HEK293 (cell line): Measurements from ENCODE around the gene JADE3.

Experiments
- CTCF ChIA-PET: fragments of 350-600 bp; formaldehyde crosslinking; extraction: SDS; loops from one replicate; lab custom pipeline; 2021; ENCODE audit warnings: antibody characterized with exemption; lab: Yijun Ruan, JAX
- POLR2A ChIA-PET: fragments of 300-600 bp; formaldehyde crosslinking; extraction: SDS; loops from one replicate; lab custom pipeline; 2020; ENCODE audit warnings: antibody characterized with exemption, inconsistent platforms; lab: Yijun Ruan, JAX
- H3K27ac ChIP-seq: fragments of 200-500 bp; sonication (Bioruptor generic); 2 replicates; pipeline ENCODE4 v1.5.1; 2014; ENCODE audit warnings: low read depth, low read length, control low read depth, inconsistent platforms; ENCODE audit errors: extremely low read depth
- H3K36me3 ChIP-seq, 2 experiments: fragments of 200-500 bp in 1 of 2; sonication (Bioruptor generic) in 1 of 2; 1 replicate in 1 of 2; 2 replicates in 1 of 2; pipeline ENCODE4 v1.5.1; 2014 to 2017; ENCODE audit warnings: inconsistent platforms in 2 of 2, low read length in 2 of 2; ENCODE audit not compliant: control insufficient read depth in 2 of 2, insufficient read depth in 1 of 2
- H3K4me1 ChIP-seq: fragments of 200-500 bp; sonication (Bioruptor generic); 2 replicates; pipeline ENCODE4 v1.5.1; 2014; ENCODE audit warnings: mild to moderate bottlenecking, low read length, inconsistent platforms; ENCODE audit not compliant: control insufficient read depth, insufficient read depth
- H3K4me3 ChIP-seq: 2 replicates; pipeline ENCODE4 v1.5.1; 2011; ENCODE audit warnings: low read depth, mild to moderate bottlenecking, control low read depth, low read length, moderate library complexity
- H3K9me3 ChIP-seq: fragments of 200-500 bp; sonication (Bioruptor generic); 2 replicates; pipeline ENCODE4 v1.5.1; 2014; ENCODE audit warnings: low read depth, low read length, inconsistent platforms; ENCODE audit not compliant: control insufficient read depth, insufficient read depth
- EGR2 ChIP-seq: fragments of 450-650 bp; formaldehyde crosslinking; IDR thresholded peaks from 2 replicates; pipeline ENCODE4 v1.5.1; 2016; ENCODE audit warnings: low read depth, missing biosample characterization, missing genetic modification characterization
- KLF1 ChIP-seq: fragments of 450-650 bp; formaldehyde crosslinking; IDR thresholded peaks from 2 replicates; pipeline ENCODE4 v1.5.1; 2016; ENCODE audit warnings: missing biosample characterization, missing genetic modification characterization
- KLF7 ChIP-seq: fragments of 450-650 bp; formaldehyde crosslinking; IDR thresholded peaks from 2 replicates; pipeline ENCODE4 v1.5.1; 2016; ENCODE audit warnings: missing biosample characterization, missing genetic modification characterization, borderline replicate concordance
- KLF8 ChIP-seq: fragments of 450-650 bp; formaldehyde crosslinking; IDR thresholded peaks from 2 replicates; pipeline ENCODE4 v1.5.1; 2016; ENCODE audit warnings: missing biosample characterization, missing genetic modification characterization
- OVOL3 ChIP-seq: fragments of 450-650 bp; formaldehyde crosslinking; IDR thresholded peaks from 2 replicates; pipeline ENCODE4 v1.5.1; 2016; ENCODE audit warnings: missing biosample characterization, missing genetic modification characterization
- REPIN1 ChIP-seq: fragments of 450-650 bp; formaldehyde crosslinking; IDR thresholded peaks from 2 replicates; pipeline ENCODE4 v1.5.1; 2017; ENCODE audit warnings: missing biosample characterization, missing genetic modification characterization, low read depth
- SCRT2 ChIP-seq: fragments of 450-650 bp; formaldehyde crosslinking; IDR thresholded peaks from 2 replicates; pipeline ENCODE4 v1.5.1; 2016; ENCODE audit warnings: missing biosample characterization, missing genetic modification characterization
- SP2 ChIP-seq: fragments of 450-650 bp; formaldehyde crosslinking; IDR thresholded peaks from 2 replicates; pipeline ENCODE4 v1.5.1; 2016; ENCODE audit warnings: missing biosample characterization, missing genetic modification characterization
- TSHZ1 ChIP-seq: fragments of 450-650 bp; formaldehyde crosslinking; IDR thresholded peaks from 2 replicates; pipeline ENCODE4 v1.5.1; 2016; ENCODE audit warnings: missing biosample characterization, missing genetic modification characterization, borderline replicate concordance
- YY2 ChIP-seq: fragments of 450-650 bp; formaldehyde crosslinking; IDR thresholded peaks from 2 replicates; pipeline ENCODE4 v1.5.1; 2016; ENCODE audit warnings: missing biosample characterization, missing genetic modification characterization
- ZBTB26 ChIP-seq: fragments of 450-650 bp; formaldehyde crosslinking; optimal IDR thresholded peaks from 2 replicates; pipeline ENCODE3; 2016; ENCODE audit warnings: missing biosample characterization, mild to moderate bottlenecking, missing genetic modification characterization
- ZBTB49 ChIP-seq: fragments of 450-650 bp; formaldehyde crosslinking; IDR thresholded peaks from 2 replicates; pipeline ENCODE4 v1.5.1; 2016; ENCODE audit warnings: missing biosample characterization, missing genetic modification characterization, low read depth
- ZBTB7A ChIP-seq: fragments of 450-650 bp; formaldehyde crosslinking; IDR thresholded peaks from 2 replicates; pipeline ENCODE4 v1.5.1; 2016; ENCODE audit warnings: low read depth, missing biosample characterization, missing genetic modification characterization
- ZFP41 ChIP-seq: fragments of 450-650 bp; formaldehyde crosslinking; IDR thresholded peaks from 2 replicates; pipeline ENCODE4 v1.5.1; 2016; ENCODE audit warnings: missing biosample characterization, missing genetic modification characterization, borderline replicate concordance
- ZIC2 ChIP-seq: fragments of 450-650 bp; formaldehyde crosslinking; IDR thresholded peaks from 2 replicates; pipeline ENCODE4 v1.5.1; 2016; ENCODE audit warnings: missing biosample characterization, missing genetic modification characterization
- ZNF174 ChIP-seq: fragments of 450-650 bp; formaldehyde crosslinking; IDR thresholded peaks from 2 replicates; pipeline ENCODE4 v1.5.0; 2017; ENCODE audit warnings: missing biosample characterization, mild to moderate bottlenecking, missing genetic modification characterization
- ZNF202 ChIP-seq: fragments of 450-650 bp; formaldehyde crosslinking; IDR thresholded peaks from 2 replicates; pipeline ENCODE4 v1.5.1; 2016; ENCODE audit warnings: missing biosample characterization, missing genetic modification characterization, borderline replicate concordance
- ZNF23 ChIP-seq: fragments of 450-650 bp; formaldehyde crosslinking; IDR thresholded peaks from 2 replicates; pipeline ENCODE4 v1.5.1; 2016; ENCODE audit warnings: missing biosample characterization, missing genetic modification characterization, borderline replicate concordance
- ZNF266 ChIP-seq: fragments of 450-650 bp; formaldehyde crosslinking; IDR thresholded peaks from 2 replicates; pipeline ENCODE4 v1.5.1; 2016; ENCODE audit warnings: missing biosample characterization, missing genetic modification characterization, low read depth
- ZNF350 ChIP-seq: fragments of 450-650 bp; formaldehyde crosslinking; IDR thresholded peaks from 2 replicates; pipeline ENCODE4 v1.5.0; 2017; ENCODE audit warnings: missing biosample characterization, mild to moderate bottlenecking, missing genetic modification characterization
- ZNF366 ChIP-seq: fragments of 450-650 bp; formaldehyde crosslinking; conservative IDR thresholded peaks from 2 replicates; pipeline ENCODE4 v1.5.1; 2016; ENCODE audit warnings: missing biosample characterization, missing genetic modification characterization
- ZNF394 ChIP-seq: fragments of 450-650 bp; formaldehyde crosslinking; IDR thresholded peaks from 2 replicates; pipeline ENCODE4 v1.5.1; 2016; ENCODE audit warnings: missing biosample characterization, missing genetic modification characterization, mild to moderate bottlenecking, moderate library complexity, borderline replicate concordance
- ZNF521 ChIP-seq: fragments of 450-650 bp; formaldehyde crosslinking; IDR thresholded peaks from 2 replicates; pipeline ENCODE4 v1.5.1; 2017; ENCODE audit warnings: missing biosample characterization, mild to moderate bottlenecking, missing genetic modification characterization
- ZNF558 ChIP-seq: fragments of 450-650 bp; formaldehyde crosslinking; IDR thresholded peaks from 2 replicates; pipeline ENCODE4 v1.5.1; 2016; ENCODE audit warnings: missing biosample characterization, missing genetic modification characterization
- ZNF621 ChIP-seq: fragments of 450-650 bp; formaldehyde crosslinking; IDR thresholded peaks from 2 replicates; pipeline ENCODE4 v1.5.1; 2017; ENCODE audit warnings: missing biosample characterization, missing genetic modification characterization
- ZNF629 ChIP-seq: fragments of 450-650 bp; formaldehyde crosslinking; IDR thresholded peaks from 2 replicates; pipeline ENCODE4 v1.5.1; 2017; ENCODE audit warnings: missing biosample characterization, missing genetic modification characterization
- ZNF670 ChIP-seq: fragments of 450-650 bp; formaldehyde crosslinking; IDR thresholded peaks from 2 replicates; pipeline ENCODE4 v1.5.1; 2016; ENCODE audit warnings: missing biosample characterization, missing genetic modification characterization, low read depth
- ZNF768 ChIP-seq: fragments of 450-650 bp; formaldehyde crosslinking; IDR thresholded peaks from 2 replicates; pipeline ENCODE4 v1.5.1; 2018; ENCODE audit warnings: missing biosample characterization, mild to moderate bottlenecking, missing genetic modification characterization
- ZNF785 ChIP-seq: fragments of 450-650 bp; formaldehyde crosslinking; IDR thresholded peaks from 2 replicates; pipeline ENCODE4 v1.5.1; 2016; ENCODE audit warnings: missing biosample characterization, missing genetic modification characterization
- ZNF830 ChIP-seq: fragments of 450-650 bp; IDR thresholded peaks from 2 replicates; pipeline ENCODE4 v1.5.0; 2018; ENCODE audit warnings: missing biosample characterization, missing genetic modification characterization, low read depth, mild to moderate bottlenecking, moderate library complexity
- ZSCAN18 ChIP-seq: fragments of 450-650 bp; formaldehyde crosslinking; IDR thresholded peaks from 2 replicates; pipeline ENCODE4 v1.5.1; 2016; ENCODE audit warnings: missing biosample characterization, missing genetic modification characterization

The JADE3 gene

GRCh38 chrX:46912098-46912602 is at the start of gene JADE3:
Gene JADE3 (plus strand): TSS chrX:46912421. CDS start chrX:46984895, 72,474 bp downstream.
- POLR2A ChIA-PET: interaction anchor here (0.6 to 1.7 kb wide), 8 partner anchors 11 to 91 kb away, joined by 3 to 5 read pairs (median 4); partner anchors contain the start of gene RP2
- H3K4me1 ChIP-seq: no peaks in the 10 kb centered on the region
- no peaks in the 10 kb centered on the region for H3K9me3 ChIP-seq
- CTCF ChIA-PET: interaction anchor here (0.5 to 1.5 kb wide), 7 partner anchors 12 to 119 kb away, joined by 3 to 5 read pairs (median 4); no protein-coding TSS in a partner anchor
- peak within 1 kb of the TSS; percentile 80 for H3K4me3 ChIP-seq
- no peaks in the 10 kb centered on the region for H3K36me3 ChIP-seq
- H3K27ac ChIP-seq: peak within 1 kb of the TSS; percentile 76; the same call in 1 of the 2 replicates
- TF ChIP-seq ZNF23 (no peak), ZIC2 (tag by site-specific recombination) (peak; percentile 39), ZNF621 (no peak), ZNF174 (tag by site-specific recombination) (no peak), KLF1 (tag by site-specific recombination) (0 out of 2 replicates have a peak, but pooled peaks have one; percentile 14), ZNF350 (tag by site-specific recombination) (no peak), ZBTB26 (no peak), ZNF830 (no peak), ZNF266 (tag by site-specific recombination) (no peak), YY2 (tag by site-specific recombination) (no peak), ZNF785 (tag by site-specific recombination) (no peak), ZSCAN18 (tag by site-specific recombination) (no peak), SP2 (tag by site-specific recombination) (peak; percentile 61), ZNF521 (tag by site-specific recombination) (no peak), ZBTB7A (tag by site-specific recombination) (no peak), ZBTB49 (tag by site-specific recombination) (no peak), SCRT2 (tag by site-specific recombination) (no peak), ZNF768 (tag by site-specific recombination) (no peak), REPIN1 (no peak), ZNF670 (tag by site-specific recombination) (no peak), ZNF394 (tag by site-specific recombination) (no peak), KLF7 (tag by site-specific recombination) (no peak), ZFP41 (tag by site-specific recombination) (no peak), TSHZ1 (tag by site-specific recombination) (no peak), ZNF366 (tag by site-specific recombination) (no peak), KLF8 (tag by site-specific recombination) (no peak), ZNF558 (tag by site-specific recombination) (no peak), EGR2 (tag by site-specific recombination) (peak; percentile 62; the same call in 1 of the 2 replicates), OVOL3 (tag by site-specific recombination) (no peak), ZNF202 (tag by site-specific recombination) (no peak), ZNF629 (no peak)
